Forelimb muscle (tissue), 1 donor: Measurements from ENCODE around the gene ZBTB43. TPM values are rescaled to one million over a fixed set of nuclear protein-coding genes. Genes with fewer than 3 reads are reported as not detected.

Experiments used
- DNase-seq: peaks from one replicate; pipeline ENCODE4 v3.0.0-alpha.2; 2013; ENCODE audit warnings: low read depth
- polyA plus RNA-seq: library from polyadenylated mRNA; unstranded; fragments of 120-200 nt; gene quantifications from one replicate; pipeline ENCODE4 v1.2.1, GENCODE V29; 2013; ENCODE audit not compliant: insufficient read length

The ZBTB43 gene
- polyA plus RNA-seq, 1 donor, result 15.9 TPM

DNA sequence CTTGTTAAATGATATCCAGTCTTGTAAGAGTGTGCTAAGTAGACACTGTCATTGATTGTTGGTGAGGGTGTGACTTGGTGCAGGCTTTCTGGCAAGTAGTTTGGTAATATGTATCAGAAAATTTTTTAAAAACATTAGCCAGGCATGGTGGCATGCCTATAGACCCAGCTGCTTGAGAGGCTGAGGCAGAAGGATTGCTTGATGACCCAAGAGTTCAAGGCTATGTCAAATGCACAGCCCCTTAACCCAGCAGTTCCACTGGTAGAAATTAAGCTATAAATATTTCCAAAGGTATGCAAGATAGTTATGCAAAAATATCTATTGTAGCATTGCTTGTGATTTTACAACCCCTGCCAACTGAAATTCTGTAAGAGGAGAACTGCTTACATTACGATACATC lies 24.2 kb downstream of the ZBTB43 start:
- no peak for DNase-seq

DNA sequence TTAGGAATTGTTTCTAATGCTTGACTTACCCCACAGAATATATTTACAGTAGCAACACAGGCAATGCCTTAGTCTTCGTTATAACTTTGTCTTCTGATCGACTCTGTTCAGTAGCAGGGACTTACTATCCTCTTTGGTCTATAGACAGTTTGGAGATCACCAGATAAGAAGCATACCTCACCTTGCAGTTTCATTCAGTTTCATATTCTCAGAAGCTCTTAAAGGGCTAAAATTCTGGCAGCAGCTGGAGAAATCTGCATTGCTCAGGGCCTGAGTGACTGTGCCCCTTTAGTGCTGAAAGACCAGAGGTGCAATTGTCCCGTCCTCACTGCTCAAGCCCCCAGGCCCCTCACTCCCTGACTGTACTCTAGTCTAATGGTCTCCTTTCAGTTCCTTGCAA lies 26.0 kb downstream of the ZBTB43 start:
- DNase-seq, result no peak

DNA sequence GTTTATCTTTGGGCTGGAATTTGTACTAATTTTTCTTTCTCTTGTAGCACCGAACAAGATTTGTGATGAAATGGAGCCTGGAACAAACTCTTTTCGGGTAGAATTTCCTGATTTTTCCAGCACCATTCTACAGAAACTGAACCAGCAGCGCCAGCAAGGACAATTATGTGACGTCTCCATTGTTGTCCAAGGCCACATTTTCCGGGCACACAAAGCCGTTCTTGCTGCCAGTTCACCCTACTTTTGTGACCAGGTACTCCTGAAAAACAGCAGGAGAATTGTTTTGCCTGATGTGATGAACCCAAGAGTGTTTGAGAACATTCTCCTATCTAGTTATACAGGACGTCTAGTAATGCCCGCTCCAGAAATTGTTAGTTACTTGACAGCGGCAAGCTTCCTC lies 27.6 kb downstream of the ZBTB43 start:
- DNase-seq, result no peak

DNA sequence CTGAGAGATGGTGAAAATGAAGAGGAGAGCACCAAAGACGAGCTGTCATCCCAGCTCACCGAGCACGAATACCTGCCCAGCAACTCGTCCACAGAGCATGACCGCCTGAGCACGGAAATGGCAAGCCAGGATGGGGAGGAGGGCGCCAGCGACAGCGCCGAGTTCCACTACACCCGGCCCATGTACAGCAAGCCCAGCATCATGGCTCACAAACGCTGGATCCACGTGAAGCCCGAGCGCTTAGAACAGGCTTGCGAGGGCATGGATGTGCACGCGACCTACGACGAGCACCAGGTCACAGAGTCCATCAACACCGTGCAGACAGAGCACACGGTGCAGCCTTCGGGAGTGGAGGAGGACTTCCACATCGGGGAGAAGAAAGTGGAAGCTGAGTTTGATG lies 28.2 kb downstream of the ZBTB43 start:
- DNase-seq, result no peak

DNA sequence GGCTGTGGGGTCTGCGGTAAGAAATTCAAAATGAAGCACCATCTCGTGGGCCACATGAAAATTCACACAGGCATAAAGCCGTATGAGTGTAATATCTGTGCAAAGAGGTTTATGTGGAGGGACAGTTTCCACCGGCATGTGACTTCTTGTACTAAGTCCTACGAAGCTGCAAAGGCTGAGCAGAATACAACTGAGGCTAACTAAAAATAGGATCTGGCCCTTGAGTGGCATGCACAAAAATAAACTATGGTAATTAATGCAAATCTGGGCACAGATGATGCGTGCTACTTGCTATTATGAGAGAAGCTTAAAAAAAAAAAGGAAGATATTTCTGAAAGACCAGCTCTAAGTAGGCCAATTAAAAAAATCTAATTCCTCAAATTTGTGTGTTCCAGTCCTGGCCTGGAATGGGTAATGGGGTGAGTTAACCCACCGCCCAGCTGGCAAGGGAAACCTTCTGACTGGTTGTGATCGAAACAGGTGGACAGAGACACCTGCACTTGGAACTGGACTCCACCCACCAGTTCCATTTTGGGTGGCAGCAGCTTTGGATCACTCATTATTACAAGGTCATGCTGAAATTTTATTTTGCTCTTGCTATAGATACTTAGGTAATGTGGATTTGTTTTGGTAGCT lies 29.0 kb downstream of the ZBTB43 start:
- DNase-seq, result no peak

DNA sequence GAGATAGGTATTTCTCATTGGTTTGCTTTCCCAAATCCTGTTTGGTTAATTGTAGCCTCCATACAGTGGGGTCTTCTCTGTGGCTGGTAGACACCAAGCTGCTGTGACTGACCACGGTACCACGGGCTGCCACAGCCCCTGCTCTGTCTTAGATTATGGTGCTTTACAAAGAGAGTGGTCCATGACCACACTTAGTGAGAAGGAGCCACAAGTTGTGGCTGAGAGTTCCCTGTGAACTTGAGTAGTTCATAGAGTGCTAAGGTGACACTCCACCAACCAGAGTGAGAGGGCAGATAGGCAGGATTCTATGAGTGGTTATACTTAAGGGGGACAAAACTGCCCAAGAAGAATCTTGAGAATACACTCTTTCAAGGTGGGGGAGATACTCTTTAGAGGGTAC lies 29.8 kb downstream of the ZBTB43 start:
- DNase-seq, result no peak

DNA sequence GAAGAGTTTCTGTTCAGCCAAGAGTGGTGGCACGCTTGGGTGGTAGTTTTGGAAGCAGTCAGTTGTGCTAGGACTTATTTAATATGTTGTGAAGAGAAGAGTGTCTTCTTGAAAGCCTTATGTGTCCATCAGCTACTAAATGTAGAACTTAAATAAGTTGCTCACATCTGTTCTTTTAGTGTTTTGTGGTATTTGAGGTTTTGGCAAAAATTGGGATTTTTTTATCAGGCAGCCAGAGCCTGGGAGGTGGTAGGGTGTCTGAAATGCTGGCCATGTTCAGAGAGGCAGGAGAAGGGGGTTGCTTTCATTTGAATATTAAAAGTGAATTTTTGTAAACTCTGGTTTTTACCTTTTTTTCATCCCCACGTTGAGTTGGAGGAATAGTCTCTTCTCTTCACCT lies 31.4 kb downstream of the ZBTB43 start:
- no peak for DNase-seq

DNA sequence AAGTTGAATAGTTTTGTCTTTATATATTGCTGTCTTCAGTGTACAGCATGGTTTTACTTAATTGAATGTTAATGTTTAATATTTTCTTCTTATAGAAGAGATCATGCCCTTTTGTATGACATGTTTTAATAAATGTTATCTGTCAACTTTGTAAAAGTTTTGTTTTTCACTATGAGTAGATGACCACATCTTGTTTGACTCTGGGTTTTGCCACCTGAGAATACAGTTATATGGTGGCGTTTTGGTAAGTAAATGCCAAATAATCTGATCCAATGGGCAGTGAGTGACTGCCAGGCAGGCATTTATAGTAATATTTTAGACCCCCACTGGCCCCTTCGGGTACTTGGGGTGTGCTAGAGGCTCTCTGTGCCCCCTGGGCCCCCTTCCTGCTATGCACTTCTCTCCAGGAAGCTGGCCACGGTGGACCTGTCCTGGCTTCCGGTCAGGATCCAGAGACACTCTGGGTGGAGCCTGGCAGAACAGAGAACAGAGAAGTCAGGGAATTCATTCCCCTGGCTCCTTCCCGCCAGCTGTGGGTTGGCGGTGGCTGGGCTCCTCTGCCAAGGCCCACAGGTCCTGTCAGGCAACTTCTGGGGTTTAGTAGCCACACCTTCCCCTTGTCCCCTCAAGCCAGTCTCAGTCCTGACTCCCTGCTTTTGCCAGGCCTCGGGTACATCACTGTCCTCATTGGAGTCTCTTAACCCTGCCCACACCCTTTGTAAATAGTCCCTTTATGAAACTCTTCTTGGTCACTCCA lies 33.4 kb downstream of the ZBTB43 start:
- DNase-seq, result no peak

DNA sequence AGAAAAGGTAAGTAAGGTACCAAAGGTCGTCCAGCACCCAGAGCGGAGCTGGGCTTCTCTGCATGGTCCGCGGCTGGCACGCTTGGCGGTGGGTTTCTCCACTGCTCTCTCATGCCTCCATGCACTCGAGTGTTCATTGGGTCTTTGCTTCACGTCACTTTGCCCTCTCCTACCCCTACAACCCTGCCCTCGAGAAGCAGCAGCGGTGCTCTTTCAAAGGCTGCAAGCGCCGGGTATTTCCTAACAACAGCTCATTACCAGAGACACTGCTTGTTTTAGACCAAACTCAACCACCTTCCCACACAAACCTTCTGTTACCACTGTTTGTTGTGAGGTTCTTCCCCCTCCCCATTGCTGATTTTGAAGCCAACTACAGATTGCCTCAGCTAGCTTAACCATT lies 34.1 kb downstream of the ZBTB43 start:
- DNase-seq, result no peak

DNA sequence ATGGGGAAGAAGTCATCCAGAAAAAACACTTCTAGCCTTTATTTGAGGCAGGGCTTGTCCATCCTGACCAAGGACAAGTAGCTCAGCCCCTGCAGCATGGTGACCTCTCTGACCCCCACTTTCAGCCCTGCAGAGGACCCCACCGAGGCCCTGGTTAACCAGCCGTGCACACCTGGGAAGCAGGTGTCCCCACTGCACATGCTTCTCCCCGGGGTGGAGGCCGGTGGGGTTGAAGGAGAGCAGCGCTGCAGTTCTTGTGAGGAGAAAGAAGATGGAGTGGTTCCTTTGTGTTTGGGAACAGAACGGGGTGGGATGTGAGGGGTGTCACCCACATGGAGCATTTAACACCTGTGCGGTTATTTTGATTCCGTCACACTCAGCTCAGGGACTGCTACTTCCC lies 34.5 kb downstream of the ZBTB43 start:
- no peak for DNase-seq

DNA sequence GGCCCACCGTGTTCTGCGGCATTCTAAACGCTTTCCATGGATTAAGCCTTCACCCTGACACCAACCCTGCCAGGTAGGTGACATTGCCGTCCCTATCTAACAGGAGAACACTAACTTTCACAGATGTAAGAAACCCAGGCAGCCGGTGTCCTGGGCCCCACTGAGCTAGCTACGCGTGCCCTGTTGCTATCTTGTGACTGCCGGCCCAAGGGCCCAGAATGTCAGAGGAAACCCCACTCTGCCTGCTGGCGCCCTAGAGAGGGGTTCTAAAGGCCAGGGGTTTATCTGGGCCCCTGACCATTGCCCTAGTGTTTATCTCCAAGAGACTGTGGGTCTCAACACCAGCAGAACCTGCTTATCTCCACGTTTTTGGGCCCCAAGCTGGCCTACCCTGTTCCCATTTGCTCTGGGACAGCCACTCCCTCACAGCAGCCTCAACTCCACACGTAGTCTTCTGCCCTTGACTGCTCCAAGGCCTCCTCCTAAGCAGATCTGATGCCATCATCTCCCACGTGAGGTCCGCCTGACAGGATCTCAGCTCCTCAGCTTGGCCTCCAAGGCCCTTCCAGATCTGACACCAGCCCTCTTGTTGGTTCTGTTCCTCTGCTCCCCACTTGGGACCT lies 37.5 kb downstream of the ZBTB43 start:
- no peak for DNase-seq

DNA sequence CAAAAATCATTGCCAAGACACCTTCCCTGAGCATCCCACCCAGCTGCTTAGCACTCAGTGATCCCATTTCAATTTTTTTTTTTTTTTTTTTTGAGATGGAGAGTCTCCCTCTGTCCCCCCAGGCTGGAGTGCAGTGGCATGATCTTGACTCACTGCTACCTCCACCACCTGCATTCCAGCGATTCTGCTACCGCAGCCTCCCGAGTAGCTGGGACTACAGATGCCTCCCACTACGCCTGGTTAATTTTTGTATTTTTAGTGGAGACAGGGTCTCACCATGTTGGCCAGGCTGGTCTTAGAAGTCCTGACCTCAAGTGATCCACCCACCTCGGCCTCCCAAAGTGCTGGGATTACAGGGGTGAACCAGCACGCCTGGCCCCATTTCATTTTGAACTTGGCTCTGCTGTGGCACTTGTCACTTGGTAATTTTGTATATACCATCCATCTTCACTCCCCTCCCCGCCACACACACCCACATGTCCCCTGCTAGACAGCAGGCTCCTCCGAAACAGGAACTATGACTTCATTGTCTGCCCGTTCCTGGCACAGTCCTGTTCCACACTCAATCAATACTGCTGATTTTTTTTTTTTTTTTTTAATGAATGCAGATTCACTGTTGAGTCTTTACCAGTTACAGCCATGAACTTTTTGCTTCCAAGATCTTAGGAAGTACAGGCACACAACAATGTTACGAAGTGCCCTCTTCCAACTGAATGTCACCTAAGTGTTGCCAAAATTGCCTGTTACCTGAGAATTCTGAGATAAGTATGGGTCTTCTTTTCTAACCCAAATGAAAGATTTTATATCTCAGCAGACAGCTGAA lies 38.3 kb downstream of the ZBTB43 start:
- no peak for DNase-seq

DNA sequence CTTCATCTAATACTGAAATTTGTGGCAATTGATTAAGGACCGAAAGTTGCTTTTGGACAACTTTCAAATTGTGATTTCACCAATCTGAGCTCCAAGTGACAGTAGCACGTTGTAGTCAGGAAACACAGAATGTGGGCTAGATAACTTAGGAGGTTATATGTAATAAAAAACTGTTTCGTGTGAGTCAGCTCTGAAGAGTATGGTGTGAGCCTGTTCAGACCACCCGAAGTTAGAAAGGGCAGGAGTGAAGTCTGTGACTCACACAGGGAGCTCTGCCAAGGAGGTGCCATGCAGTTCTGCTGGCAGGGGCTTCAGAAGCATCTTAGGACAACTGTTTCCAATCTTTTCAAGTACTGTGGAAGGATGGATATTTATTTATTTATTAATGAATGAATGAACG lies 39.2 kb downstream of the ZBTB43 start:
- no peak for DNase-seq

DNA sequence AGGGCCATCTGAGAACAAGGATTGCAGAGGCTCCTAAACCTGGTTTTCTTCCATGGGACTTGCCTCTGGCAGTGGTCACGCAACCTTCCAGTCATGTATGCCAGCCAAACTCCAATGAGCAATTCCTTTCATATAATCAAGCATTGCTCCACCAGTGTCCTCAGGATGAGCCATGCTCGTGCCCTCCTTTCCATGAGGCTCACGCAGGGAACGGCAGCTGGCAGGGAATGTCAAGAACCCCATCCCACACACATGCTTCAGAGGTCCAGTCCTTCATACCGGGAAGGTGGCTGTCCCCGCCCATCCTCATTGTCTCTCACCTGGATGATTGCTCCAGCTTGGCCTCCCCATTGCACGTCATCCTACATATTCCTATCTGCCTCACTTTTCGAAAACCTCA lies 42.2 kb downstream of the ZBTB43 start:
- DNase-seq, result no peak

DNA sequence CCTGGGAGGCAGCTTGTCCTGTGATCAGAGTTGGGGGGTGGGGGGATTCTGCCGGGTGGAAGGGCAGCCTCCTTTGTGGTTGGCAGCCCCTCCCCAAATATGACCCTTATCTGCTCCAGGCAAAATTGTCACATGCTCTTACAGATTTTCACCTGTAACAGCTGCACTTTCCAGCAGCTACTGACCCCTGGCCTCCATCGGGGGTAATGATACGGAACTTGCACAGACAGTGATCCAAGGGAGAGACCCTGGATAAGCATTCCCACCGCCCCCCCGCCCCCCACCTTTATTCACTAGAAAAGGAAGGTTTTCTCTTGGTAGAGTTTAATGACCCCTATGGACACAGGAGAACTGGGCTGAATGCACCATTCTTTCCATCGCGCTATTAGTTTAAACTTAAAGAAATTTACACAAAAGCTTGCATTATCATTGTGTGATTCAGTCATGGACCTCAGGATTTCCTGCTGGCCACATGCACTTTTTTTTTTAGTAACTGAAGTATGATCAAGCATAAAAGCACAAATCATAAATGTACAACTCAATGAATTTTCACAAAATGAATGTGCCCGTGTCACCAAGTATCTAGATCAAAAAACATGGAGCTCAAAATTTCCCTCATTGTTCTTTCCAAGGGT lies 44.9 kb downstream of the ZBTB43 start:
- DNase-seq, result no peak

DNA sequence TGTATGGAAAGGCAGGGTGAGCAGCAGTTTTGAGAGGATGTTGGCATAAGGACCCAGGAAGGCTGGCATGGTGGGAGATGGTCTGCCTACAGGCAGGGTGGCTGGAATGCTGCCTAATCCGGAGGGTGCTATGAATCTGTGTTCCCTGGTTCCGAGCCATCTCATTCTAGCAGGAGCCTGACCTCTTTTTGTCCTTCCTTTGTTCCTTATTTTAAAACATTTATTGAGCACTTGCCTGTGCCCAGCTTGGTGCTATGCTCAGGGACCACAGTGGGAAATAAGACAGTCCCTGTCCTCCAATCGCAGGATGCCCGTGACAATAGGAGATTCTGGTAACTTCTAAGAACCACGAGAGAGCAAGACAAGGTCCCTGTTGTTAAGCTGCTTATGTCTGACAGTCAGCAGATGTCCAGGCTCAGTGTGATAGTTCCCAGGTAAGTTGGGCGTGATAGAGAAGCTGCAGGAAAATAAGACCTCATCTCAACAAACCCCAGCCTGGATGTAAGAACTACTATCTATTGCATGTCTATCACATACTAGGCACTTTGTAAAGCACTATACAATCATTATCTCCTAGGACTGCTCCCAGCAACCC lies 46.5 kb downstream of the ZBTB43 start:
- DNase-seq, result no peak

DNA sequence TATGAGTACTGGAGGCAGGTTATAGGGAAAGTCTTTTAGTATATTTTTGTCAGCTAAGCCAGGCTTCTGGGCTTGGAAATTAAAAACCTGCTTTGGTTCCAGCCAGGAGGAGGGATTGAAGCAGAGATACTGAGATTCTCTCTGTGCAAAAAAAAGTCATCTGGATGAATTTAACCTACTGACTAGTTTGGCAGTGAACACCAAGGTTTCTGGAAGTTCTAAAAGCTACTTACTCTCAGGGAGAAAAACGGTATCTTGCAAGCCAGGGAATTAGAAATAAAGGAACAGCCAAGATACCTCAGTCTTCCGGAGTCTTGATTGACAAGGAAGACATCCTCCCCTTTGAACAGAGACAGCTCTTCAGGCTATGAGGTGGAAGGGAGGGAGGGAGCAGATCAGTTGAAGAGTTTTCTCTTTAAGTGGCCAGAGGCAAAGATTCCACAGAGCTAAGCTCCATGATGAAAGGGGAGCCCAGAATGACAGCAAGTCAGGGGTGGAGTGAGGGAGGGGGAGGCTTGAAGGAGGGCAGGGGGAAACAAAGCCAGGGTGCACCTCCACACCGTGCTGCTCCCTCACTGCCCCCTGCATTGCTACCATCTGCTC lies 47.3 kb downstream of the ZBTB43 start:
- no peak for DNase-seq

DNA sequence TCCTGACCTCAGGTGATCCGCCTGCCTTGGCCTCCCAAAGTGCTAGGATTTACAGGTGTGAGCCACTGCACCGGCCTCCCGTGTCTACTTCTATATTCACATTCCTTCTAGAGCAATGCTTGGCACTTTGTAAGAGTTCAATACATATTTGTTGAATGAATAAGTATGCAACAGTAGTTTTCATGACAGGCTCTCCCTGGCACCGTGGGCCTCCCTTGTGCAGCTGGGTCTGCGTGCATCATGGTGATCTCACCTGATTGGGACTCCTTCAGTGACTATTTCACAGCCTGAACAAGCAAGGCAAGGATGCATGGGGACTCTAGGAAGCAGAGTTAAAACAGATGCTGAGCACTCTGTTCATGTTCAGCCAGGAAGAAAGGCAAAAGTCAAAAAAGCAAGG lies 48.8 kb downstream of the ZBTB43 start:
- DNase-seq, result no peak

DNA sequence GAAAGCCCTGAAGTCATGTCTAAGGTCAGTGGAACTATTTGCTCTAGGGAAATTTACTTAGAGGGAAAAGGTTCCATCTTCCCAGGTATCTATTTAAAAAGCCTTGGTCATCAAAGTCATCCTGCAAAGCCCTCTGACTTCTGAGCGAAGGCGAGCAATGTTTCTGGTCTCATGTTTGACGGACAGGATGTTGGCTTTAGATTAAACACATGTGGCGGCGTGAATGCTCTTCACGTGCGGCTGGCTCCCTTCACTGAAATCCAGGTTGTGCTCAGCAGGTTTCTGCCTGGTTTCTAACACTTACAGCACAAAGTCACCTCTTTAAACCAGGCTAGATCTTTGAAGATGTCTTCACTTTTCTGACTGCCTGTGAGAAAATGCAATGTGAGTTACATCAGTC lies 49.9 kb downstream of the ZBTB43 start:
- no peak for DNase-seq

DNA sequence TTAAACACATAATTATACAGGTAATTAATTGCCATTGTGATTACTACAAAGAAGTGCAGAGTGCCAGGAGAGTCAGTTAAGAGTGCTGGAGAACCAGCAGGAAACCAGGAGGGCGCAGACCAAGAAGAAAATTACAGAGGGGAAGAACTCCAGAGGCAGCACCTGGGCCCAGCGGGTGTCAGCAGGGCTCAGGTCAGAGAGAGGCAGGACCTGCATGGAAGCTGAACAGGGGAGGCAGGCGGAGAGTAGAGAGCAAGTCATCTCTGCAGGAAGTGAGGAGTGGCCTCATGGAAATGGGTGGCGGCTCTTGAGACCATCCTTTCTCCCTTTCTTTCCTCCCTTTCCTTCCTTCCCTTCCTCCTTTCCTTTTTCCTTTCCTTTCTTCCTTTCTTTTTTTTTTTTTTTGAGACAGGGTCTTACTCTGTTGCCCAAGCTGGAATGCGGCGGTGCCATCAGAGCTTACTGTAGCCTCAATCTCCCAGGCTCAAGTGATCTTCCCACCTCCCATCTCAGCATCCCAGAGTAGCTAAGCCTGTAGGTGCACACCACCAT lies 51.6 kb downstream of the ZBTB43 start:
- DNase-seq, result no peak
